ENCODE measurements around the gene TBX2. TPM values are rescaled to one million over a fixed set of nuclear protein-coding genes. Genes with fewer than 3 reads are reported as not detected.
A peak's percentile ranks its signal among the peaks of the same experiment; 100 is the strongest.

The TBX2 gene
- total RNA-seq, 1 experiment from 2014 or later: not detected

DNA sequence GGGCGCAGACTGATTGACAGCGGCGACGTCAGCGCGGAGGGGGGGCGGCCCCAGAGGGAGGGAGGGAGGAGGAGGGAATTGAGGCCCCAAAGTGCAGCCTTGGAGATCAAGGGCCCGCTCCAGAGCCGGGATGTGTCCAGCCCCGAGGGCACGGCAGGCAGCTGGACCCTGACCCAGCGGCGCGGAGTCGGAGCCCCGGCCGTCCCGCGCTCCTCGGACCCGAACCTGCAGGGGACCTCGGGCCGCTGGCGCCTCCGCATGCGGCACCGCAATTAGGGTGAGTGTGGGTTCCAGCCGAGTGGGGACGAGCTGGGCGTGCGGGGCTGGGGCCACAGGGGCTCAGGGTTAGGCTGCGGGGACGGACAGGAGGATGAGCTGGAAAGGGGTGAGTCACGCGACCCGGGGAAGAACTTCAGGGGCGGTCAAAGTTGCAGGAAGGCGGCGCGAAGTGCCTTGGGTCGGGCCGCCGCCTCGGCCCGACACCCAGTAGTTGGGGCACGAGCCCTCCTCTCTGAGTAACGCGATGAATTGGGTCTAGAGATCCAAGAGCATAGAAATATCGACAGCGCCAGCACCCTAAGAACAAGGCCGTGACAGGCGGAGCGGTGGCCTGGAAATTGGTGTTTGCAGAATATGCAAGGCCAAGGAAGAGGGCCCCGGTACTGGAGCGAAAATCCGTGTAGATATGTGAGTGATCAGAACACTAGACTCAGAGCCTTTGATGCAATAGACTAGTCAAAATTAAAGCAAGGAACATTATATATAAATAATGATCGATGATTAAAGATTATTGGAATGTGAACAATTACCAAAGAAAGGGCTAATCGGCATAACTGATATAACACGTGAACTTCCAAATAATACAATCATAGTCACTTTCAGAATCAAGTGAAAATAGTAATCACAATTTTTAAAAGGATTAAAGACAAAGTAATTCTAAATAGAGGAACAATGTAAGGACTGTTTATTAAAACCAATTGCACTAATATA, 53.0 kb downstream of the TBX2 start, which contains the start of gene TBX4:
TSS of gene TBX4 (plus strand) at position 122 of the 990 bp plus-strand sequence. CDS start 4,069 bp downstream, outside the sequence.
- Histone ChIP-seq H3K23me2 (ENCODE audit: insufficient read length, low read depth, low read length, poor library complexity, severe bottlenecking) (peaks cover 13% of the 10 kb centered on the region), H3K79me1 (ENCODE audit: insufficient read depth, low read depth, low read length, poor library complexity, severe bottlenecking) (no peaks in the 10 kb centered on the region), H3K4me1 (ENCODE audit: insufficient read depth, low read length) (no peaks in the 10 kb centered on the region), H2AK5ac (ENCODE audit: insufficient read length, low read length) (no peak within 1 kb of the TSS), H2BK5ac (ENCODE audit: insufficient read length, low read length) (no peak within 1 kb of the TSS), H3T11ph (ENCODE audit: low read length) (no peak within 1 kb of the TSS), H3K23ac (ENCODE audit: insufficient read length, low read depth, low read length) (no peak within 1 kb of the TSS), H3K27ac (ENCODE audit: insufficient read length, low read depth, low read length) (no peak within 1 kb of the TSS), H3K56ac (ENCODE audit: insufficient read length, low read depth, low read length) (no peak within 1 kb of the TSS), H3K27me3 (ENCODE audit: insufficient read depth, low read length) (peaks cover 73% of the 10 kb centered on the region), H2AFZ (ENCODE audit: low read length) (no peak within 1 kb of the TSS), H2BK15ac (ENCODE audit: low read depth, low read length) (no peak within 1 kb of the TSS), H4K5ac (ENCODE audit: insufficient read length, low read depth, low read length) (no peak within 1 kb of the TSS), H2BK12ac (ENCODE audit: insufficient read length, low read depth, low read length) (no peak within 1 kb of the TSS), H2BK20ac (ENCODE audit: low read depth, low read length, poor library complexity, severe bottlenecking) (no peak within 1 kb of the TSS), H3K79me2 (ENCODE audit: insufficient read depth, low read length) (no peaks in the 10 kb centered on the region), H4K20me1 (ENCODE audit: control insufficient read depth, insufficient read depth, insufficient read length) (no peaks in the 10 kb centered on the region), H4K91ac (ENCODE audit: insufficient read length, low read depth, low read length) (no peak within 1 kb of the TSS), H3K4ac (ENCODE audit: low read depth, low read length) (no peak within 1 kb of the TSS), H3K9ac (ENCODE audit: extremely low read depth, insufficient read length, low read length) (no peak within 1 kb of the TSS), H2BK120ac (ENCODE audit: low read depth, low read length, poor library complexity, severe bottlenecking) (no peak within 1 kb of the TSS), H3K14ac (ENCODE audit: insufficient read depth, low read length) (no peak within 1 kb of the TSS), H3K18ac (ENCODE audit: insufficient read length, low read depth, low read length) (no peak within 1 kb of the TSS), H3K9me3 (ENCODE audit: control insufficient read depth, low read depth, low read length) (no peaks in the 10 kb centered on the region), H4K8ac (replicated peaks; ENCODE audit: insufficient read length, low read depth, low read length) (no peak within 1 kb of the TSS), H3K4me2 (ENCODE audit: insufficient read depth, insufficient read length, low read length) (peak within 1 kb of the TSS; percentile 29)
- peaks cover 98% of the 10 kb centered on the region for H3K27me3 Mint-ChIP-seq (ENCODE audit: low read depth)
- peaks cover 7% of the 10 kb centered on the region in 2 experiments; a peak in 4 of 5 replicates for H3K9me3 Mint-ChIP-seq
- peak within 1 kb of the TSS; percentile 53 to 80 for H3K4me3 Mint-ChIP-seq
- WGBS (ENCODE audit: extremely low coverage, insufficient read length, low lambda C conversion rate): no CpG with 5 or more reads among the region's 59 CpGs
- peaks cover 0 to 2% (median 0%) of the 10 kb centered on the region in 3 experiments; a peak in 1 of 7 replicates for H3K36me3 Mint-ChIP-seq (ENCODE audit: insufficient read depth in 1 of 3, low read depth in 3 of 3)
- H3K27ac Mint-ChIP-seq: no peak within 1 kb of the TSS
- H3K4me1 Mint-ChIP-seq: peaks cover 17 to 35% of the 10 kb centered on the region in 2 experiments
- peak; percentile 76 for DNase-seq
- TF ChIP-seq CTCF (conservative IDR thresholded peaks at IDR 0.05): no peak

Data from H9 (cell line).